Measurements from ENCODE around the gene ATP5IF1.

ATP5IF1 gene

GRCh38 chr1:28235755-28236655, at the start of gene ATP5IF1:
Gene ATP5IF1 (plus strand): TSS chr1:28236124. CDS start chr1:28236184, 60 bp downstream.
- DNase-seq = peak; percentile 62

GRCh38 chr1:28190337-28190979, 45.5 kb upstream of the ATP5IF1 start:
- DNase-seq = no peak

- DNase-seq = no peak
These were observed 44.8 kb upstream of the ATP5IF1 start for GRCh38 chr1:28190996-28191645.

GRCh38 chr1:28193701-28194161, 42.2 kb upstream of the ATP5IF1 start:
- no peak for DNase-seq

GRCh38 chr1:28194326-28195035, 41.4 kb upstream of the ATP5IF1 start:
- DNase-seq = no peak

- DNase-seq = no peak
These were observed 40.1 kb upstream of the ATP5IF1 start for GRCh38 chr1:28195780-28196179.

GRCh38 chr1:28196330-28196729, 39.6 kb upstream of the ATP5IF1 start:
- no peak for DNase-seq

- no peak for DNase-seq
These were observed 38.1 kb upstream of the ATP5IF1 start for GRCh38 chr1:28197682-28198415.

GRCh38 chr1:28199328-28200233, 36.3 kb upstream of the ATP5IF1 start:
- DNase-seq = no peak

GRCh38 chr1:28200234-28200873, 35.6 kb upstream of the ATP5IF1 start:
- no peak for DNase-seq

GRCh38 chr1:28205243-28205642, 30.7 kb upstream of the ATP5IF1 start:
- DNase-seq = no peak

GRCh38 chr1:28208818-28209441, 27.0 kb upstream of the ATP5IF1 start:
- no peak for DNase-seq

- DNase-seq = no peak
These were observed 26.2 kb upstream of the ATP5IF1 start for GRCh38 chr1:28209700-28210099.

- DNase-seq = no peak
These were observed 22.6 kb upstream of the ATP5IF1 start for GRCh38 chr1:28213315-28213714.

- DNase-seq = no peak
These were observed 6.8 kb upstream of the ATP5IF1 start for GRCh38 chr1:28229089-28229488.

GRCh38 chr1:28229996-28230395, 5.9 kb upstream of the ATP5IF1 start:
- DNase-seq = no peak

- peak; percentile 62 for DNase-seq
These were observed 3.2 kb upstream of the ATP5IF1 start, which contains the start of gene DNAJC8 for GRCh38 chr1:28232558-28233263. Gene DNAJC8 (minus strand): TSS chr1:28233029. CDS start chr1:28232998, 31 bp downstream.

- DNase-seq = no peak
These were observed 2.7 kb upstream of the ATP5IF1 start for GRCh38 chr1:28233264-28233606.

- DNase-seq = no peak
These were observed 865 bp downstream of the ATP5IF1 start for GRCh38 chr1:28236656-28237322.
